ENCODE measurements around the gene EGLN2.

EGLN2 gene

GRCh38 chr19:40798683-40799557 is at the start of gene EGLN2:
Gene EGLN2 (plus strand): TSS chr19:40799191. CDS start chr19:40800573, 1,382 bp downstream.
- peaks cover 49% of the 10 kb centered on the region for H3K36me3 Mint-ChIP-seq (ENCODE audit: low read depth)
- H3K4me1 Mint-ChIP-seq (ENCODE audit: low read depth) = peaks cover 59% of the 10 kb centered on the region
- no peaks in the 10 kb centered on the region for H3K27me3 Mint-ChIP-seq
- H3K4me3 Mint-ChIP-seq = peak within 1 kb of the TSS; percentile 92
- peak; percentile 100 for DNase-seq
- no peaks in the 10 kb centered on the region for H3K9me3 Mint-ChIP-seq
- H3K27ac Mint-ChIP-seq = peak within 1 kb of the TSS; percentile 96

GRCh38 chr19:40750058-40750873 is 48.7 kb upstream of the EGLN2 start, which contains the start of gene ACTMAP:
Gene ACTMAP (minus strand): TSS chr19:40750477. CDS start chr19:40749803, 674 bp downstream.
- Mint-ChIP-seq H3K27ac (peak within 1 kb of the TSS; percentile 97), H3K36me3 (ENCODE audit: low read depth) (peaks cover 49% of the 10 kb centered on the region), H3K4me3 (peak within 1 kb of the TSS; percentile 93), H3K27me3 (no peaks in the 10 kb centered on the region), H3K9me3 (no peaks in the 10 kb centered on the region), H3K4me1 (ENCODE audit: low read depth) (peaks cover 33% of the 10 kb centered on the region)
- DNase-seq = peak; percentile 99

- no peaks in the 10 kb centered on the region for H3K27me3 Mint-ChIP-seq
- H3K27ac Mint-ChIP-seq = peak within 1 kb of the TSS; percentile 97
- no peak for DNase-seq
- peaks cover 40% of the 10 kb centered on the region for H3K4me1 Mint-ChIP-seq (ENCODE audit: low read depth)
- H3K36me3 Mint-ChIP-seq (ENCODE audit: low read depth) = peaks cover 56% of the 10 kb centered on the region
- H3K9me3 Mint-ChIP-seq = no peaks in the 10 kb centered on the region
- H3K4me3 Mint-ChIP-seq = peak within 1 kb of the TSS; percentile 93
These were observed 48.0 kb upstream of the EGLN2 start, which contains the start of gene SNRPA for GRCh38 chr19:40750874-40751537. Gene SNRPA (plus strand): TSS chr19:40751203. CDS start chr19:40751409, 206 bp downstream.

- H3K9me3 Mint-ChIP-seq = no peaks in the 10 kb centered on the region
- peak; percentile 56 for DNase-seq
- H3K4me3 Mint-ChIP-seq = peak overlapping the region; percentile 93
- peaks cover 53% of the 10 kb centered on the region for H3K4me1 Mint-ChIP-seq (ENCODE audit: low read depth)
- no peaks in the 10 kb centered on the region for H3K27me3 Mint-ChIP-seq
- peak overlapping the region; percentile 97 for H3K27ac Mint-ChIP-seq
- H3K36me3 Mint-ChIP-seq (ENCODE audit: low read depth) = peaks cover 69% of the 10 kb centered on the region
These were observed 46.7 kb upstream of the EGLN2 start for GRCh38 chr19:40752257-40752781.

GRCh38 chr19:40754611-40755247 is 44.3 kb upstream of the EGLN2 start:
- no peaks in the 10 kb centered on the region for H3K27me3 Mint-ChIP-seq
- peak overlapping the region; percentile 97 for H3K27ac Mint-ChIP-seq
- H3K36me3 Mint-ChIP-seq (ENCODE audit: low read depth) = peaks cover 87% of the 10 kb centered on the region
- peak; percentile 72 for DNase-seq
- peak overlapping the region; percentile 83 for H3K4me3 Mint-ChIP-seq
- no peaks in the 10 kb centered on the region for H3K9me3 Mint-ChIP-seq
- peaks cover 53% of the 10 kb centered on the region for H3K4me1 Mint-ChIP-seq (ENCODE audit: low read depth)

GRCh38 chr19:40755248-40755624 is 43.8 kb upstream of the EGLN2 start:
- DNase-seq = no peak
- Mint-ChIP-seq H3K27ac (peak overlapping the region; percentile 97), H3K4me1 (ENCODE audit: low read depth) (peaks cover 53% of the 10 kb centered on the region), H3K4me3 (peak overlapping the region; percentile 83), H3K36me3 (ENCODE audit: low read depth) (peaks cover 87% of the 10 kb centered on the region), H3K9me3 (no peaks in the 10 kb centered on the region), H3K27me3 (no peaks in the 10 kb centered on the region)

GRCh38 chr19:40755791-40756190 is 43.2 kb upstream of the EGLN2 start:
- peaks cover 91% of the 10 kb centered on the region for H3K36me3 Mint-ChIP-seq (ENCODE audit: low read depth)
- H3K9me3 Mint-ChIP-seq = no peaks in the 10 kb centered on the region
- H3K27ac Mint-ChIP-seq = peak overlapping the region; percentile 97
- DNase-seq = no peak
- no peaks in the 10 kb centered on the region for H3K27me3 Mint-ChIP-seq
- H3K4me3 Mint-ChIP-seq = peak overlapping the region; percentile 83
- H3K4me1 Mint-ChIP-seq (ENCODE audit: low read depth) = peaks cover 57% of the 10 kb centered on the region

- H3K9me3 Mint-ChIP-seq = no peaks in the 10 kb centered on the region
- DNase-seq = peak; percentile 64
- peaks cover 62% of the 10 kb centered on the region for H3K4me1 Mint-ChIP-seq (ENCODE audit: low read depth)
- peak overlapping the region; percentile 97 for H3K27ac Mint-ChIP-seq
- no peaks in the 10 kb centered on the region for H3K27me3 Mint-ChIP-seq
- peak overlapping the region; percentile 83 for H3K4me3 Mint-ChIP-seq
- H3K36me3 Mint-ChIP-seq (ENCODE audit: low read depth) = peaks cover 92% of the 10 kb centered on the region
These were observed 42.4 kb upstream of the EGLN2 start for GRCh38 chr19:40756502-40757110.

- no peak for DNase-seq
- H3K27ac Mint-ChIP-seq = peak overlapping the region; percentile 55
- H3K4me1 Mint-ChIP-seq (ENCODE audit: low read depth) = peaks cover 73% of the 10 kb centered on the region
- no peaks in the 10 kb centered on the region for H3K27me3 Mint-ChIP-seq
- peaks cover 96% of the 10 kb centered on the region for H3K36me3 Mint-ChIP-seq (ENCODE audit: low read depth)
- no peak overlapping the region for H3K4me3 Mint-ChIP-seq
- no peaks in the 10 kb centered on the region for H3K9me3 Mint-ChIP-seq
These were observed 40.5 kb upstream of the EGLN2 start for GRCh38 chr19:40758491-40758890.

GRCh38 chr19:40759352-40759751 is 39.6 kb upstream of the EGLN2 start:
- no peaks in the 10 kb centered on the region for H3K27me3 Mint-ChIP-seq
- no peak overlapping the region for H3K4me3 Mint-ChIP-seq
- H3K9me3 Mint-ChIP-seq = no peaks in the 10 kb centered on the region
- peaks cover 78% of the 10 kb centered on the region for H3K4me1 Mint-ChIP-seq (ENCODE audit: low read depth)
- peaks cover 97% of the 10 kb centered on the region for H3K36me3 Mint-ChIP-seq (ENCODE audit: low read depth)
- DNase-seq = no peak
- H3K27ac Mint-ChIP-seq = peak overlapping the region; percentile 79

GRCh38 chr19:40762754-40763470 is 36.1 kb upstream of the EGLN2 start:
- H3K27me3 Mint-ChIP-seq = no peaks in the 10 kb centered on the region
- peaks cover 65% of the 10 kb centered on the region for H3K4me1 Mint-ChIP-seq (ENCODE audit: low read depth)
- no peaks in the 10 kb centered on the region for H3K9me3 Mint-ChIP-seq
- DNase-seq = no peak
- H3K4me3 Mint-ChIP-seq = peak overlapping the region; percentile 28
- peaks cover 97% of the 10 kb centered on the region for H3K36me3 Mint-ChIP-seq (ENCODE audit: low read depth)
- peak overlapping the region; percentile 74 for H3K27ac Mint-ChIP-seq

- Mint-ChIP-seq H3K9me3 (no peaks in the 10 kb centered on the region), H3K36me3 (ENCODE audit: low read depth) (peaks cover 92% of the 10 kb centered on the region), H3K4me3 (no peak overlapping the region), H3K27ac (peak overlapping the region; percentile 74), H3K4me1 (ENCODE audit: low read depth) (peaks cover 60% of the 10 kb centered on the region), H3K27me3 (no peaks in the 10 kb centered on the region)
- DNase-seq = no peak
These were observed 35.5 kb upstream of the EGLN2 start for GRCh38 chr19:40763526-40763925.

- DNase-seq = no peak
- no peaks in the 10 kb centered on the region for H3K27me3 Mint-ChIP-seq
- no peaks in the 10 kb centered on the region for H3K9me3 Mint-ChIP-seq
- H3K36me3 Mint-ChIP-seq (ENCODE audit: low read depth) = peaks cover 93% of the 10 kb centered on the region
- H3K4me3 Mint-ChIP-seq = no peak overlapping the region
- peaks cover 64% of the 10 kb centered on the region for H3K4me1 Mint-ChIP-seq (ENCODE audit: low read depth)
- peak overlapping the region; percentile 74 for H3K27ac Mint-ChIP-seq
These were observed 35.0 kb upstream of the EGLN2 start for GRCh38 chr19:40763963-40764362.
